ENCODE results near the gene ADCY2.

GRCh38 chr5:7684826-7685225, 288.9 kb downstream of the ADCY2 start:
- TF ChIP-seq CTCF (IDR thresholded peaks at IDR 0.05; ENCODE audit: low read depth, low read length): no peak
- TF ChIP-seq EZH2phosphoT487 (IDR thresholded peaks at IDR 0.05; ENCODE audit: low read depth): no peak

All from OCI-LY3 (cell line).